DMS153 (cell line): Measurements from ENCODE around the gene RGS12.
A peak's percentile ranks its signal among the peaks of the same experiment; 100 is the strongest.

Source experiments
- DNase-seq: peaks from one replicate; lab custom pipeline; 2025; lab: John Stamatoyannopoulos, UW

RGS12 gene

DNA sequence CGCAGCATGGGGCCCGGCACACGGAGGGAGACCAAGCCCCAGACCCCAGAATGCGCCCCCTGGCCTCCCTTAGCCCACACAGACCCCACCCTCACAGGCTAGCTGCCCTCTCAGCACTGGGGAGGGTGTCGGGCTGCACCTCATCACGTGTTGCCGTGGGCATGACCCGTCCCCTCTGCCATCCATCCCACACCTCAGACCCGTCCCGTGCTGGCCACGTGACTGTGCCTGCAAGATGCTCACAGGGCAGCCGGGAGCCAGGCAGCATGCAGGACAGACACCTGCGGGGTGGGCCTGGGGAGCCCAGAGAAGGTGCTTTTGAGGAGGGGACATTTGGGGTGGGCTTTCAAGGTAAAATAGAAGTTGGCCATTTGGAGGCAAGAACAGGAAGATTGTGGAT, 39.0 kb upstream of the RGS12 start:
- no peak for DNase-seq

DNA sequence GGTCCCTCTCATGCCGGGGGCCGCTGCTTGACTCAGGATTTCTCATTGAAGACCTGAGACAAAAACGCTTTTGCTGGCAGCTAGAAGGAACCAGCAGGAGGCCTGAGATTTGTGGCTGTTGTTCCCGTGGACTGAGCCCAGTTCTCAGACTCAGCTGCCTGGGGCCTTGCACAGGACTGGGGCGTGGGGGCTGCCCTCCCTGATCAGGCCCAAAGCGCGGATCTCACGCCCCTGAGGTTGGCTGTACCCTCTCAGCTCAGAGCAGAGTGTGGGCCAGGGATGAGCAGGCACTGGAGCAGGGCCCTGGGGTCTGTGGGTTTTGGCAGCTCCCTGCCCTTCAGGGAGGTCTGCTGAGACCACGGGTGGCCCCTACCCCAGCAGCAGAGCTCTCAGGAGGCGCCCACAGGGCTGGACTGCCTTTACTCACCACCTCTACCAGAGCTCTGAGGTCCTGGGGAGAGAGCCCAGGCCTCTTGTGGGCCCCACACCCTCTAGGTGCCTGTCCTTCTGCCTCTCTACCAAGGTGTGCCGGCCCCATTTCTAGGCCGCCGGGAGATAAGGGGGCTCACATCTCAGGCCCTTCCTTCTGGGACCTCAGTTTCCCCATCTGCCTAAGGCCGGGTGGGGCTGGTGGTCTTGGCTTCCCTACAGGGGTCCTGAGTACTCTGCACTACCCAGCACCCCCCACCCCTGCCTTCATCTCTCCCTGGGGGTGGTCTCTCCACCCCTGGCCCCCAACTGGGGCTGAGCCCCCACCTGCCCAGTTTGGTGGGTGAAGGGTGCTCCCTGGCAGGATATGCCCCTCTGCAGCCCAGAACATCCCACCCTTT, 38.3 kb upstream of the RGS12 start:
- no peak for DNase-seq

DNA sequence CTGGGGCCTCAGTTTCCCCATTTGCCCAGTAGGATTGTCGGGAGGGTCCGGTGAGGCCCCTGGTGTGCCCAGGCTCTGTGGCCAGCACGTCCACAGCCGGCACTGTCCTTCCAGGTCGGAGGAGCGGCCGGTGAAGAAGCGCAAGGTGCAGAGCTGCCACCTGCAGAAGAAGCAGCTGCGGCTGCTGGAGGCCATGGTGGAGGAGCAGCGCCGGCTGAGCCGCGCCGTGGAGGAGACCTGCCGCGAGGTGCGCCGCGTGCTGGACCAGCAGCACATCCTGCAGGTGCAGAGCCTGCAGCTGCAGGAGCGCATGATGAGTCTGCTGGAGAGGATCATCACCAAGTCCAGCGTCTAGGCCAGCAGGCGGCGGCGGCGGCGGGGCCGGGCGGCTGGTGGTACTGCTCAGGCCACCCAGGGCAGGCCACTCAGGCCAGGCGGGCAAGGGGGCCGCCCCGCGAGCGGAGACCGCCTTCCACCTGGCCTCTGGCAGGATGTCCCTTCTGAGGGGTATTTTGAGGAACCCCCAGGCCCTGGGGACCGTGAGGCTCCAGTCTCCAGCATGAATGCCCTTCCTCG, 37.1 kb upstream of the RGS12 start:
- no peak for DNase-seq

DNA sequence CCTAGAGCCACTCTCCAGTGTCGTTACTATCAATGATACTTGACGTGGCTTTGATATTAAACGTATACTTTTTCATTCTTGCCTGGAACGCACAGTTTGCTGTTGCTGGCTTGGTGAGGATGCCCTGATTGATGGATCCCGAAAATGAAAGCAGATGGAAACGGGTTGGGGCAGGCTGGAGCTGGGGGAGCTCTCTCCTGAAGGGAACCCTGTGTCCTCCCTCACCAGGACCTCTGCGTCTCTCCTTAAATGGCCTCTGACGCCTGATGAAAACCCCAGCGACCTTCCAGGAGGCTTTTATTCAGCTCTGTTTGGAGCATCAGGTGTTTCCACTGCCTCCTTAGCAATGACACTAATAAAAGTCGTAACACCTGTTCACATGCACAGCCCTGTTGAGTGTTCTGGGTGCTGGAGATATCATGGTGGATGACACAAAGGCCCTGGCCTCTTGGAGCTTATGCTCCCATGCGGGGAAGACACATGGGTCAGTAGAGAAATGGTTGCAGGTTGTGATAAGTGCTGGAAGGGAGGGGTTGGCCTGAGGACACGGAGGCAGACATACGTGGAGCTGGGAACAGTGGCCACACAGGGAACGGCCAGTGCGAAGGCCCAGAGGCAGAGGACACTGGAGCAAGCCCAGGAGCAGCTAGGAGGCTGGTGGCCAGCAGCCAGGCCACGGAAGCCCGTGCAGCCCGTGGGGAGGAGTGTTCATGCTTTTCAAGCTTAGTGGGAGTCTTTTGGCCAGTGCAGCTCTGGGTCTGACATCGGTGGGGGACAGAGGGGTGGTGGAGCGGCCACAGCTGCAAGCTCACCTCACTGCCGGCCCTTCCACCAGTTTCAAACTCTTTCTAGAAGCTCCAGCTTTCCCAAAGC, 36.4 kb upstream of the RGS12 start:
- DNase-seq: no peak

DNA sequence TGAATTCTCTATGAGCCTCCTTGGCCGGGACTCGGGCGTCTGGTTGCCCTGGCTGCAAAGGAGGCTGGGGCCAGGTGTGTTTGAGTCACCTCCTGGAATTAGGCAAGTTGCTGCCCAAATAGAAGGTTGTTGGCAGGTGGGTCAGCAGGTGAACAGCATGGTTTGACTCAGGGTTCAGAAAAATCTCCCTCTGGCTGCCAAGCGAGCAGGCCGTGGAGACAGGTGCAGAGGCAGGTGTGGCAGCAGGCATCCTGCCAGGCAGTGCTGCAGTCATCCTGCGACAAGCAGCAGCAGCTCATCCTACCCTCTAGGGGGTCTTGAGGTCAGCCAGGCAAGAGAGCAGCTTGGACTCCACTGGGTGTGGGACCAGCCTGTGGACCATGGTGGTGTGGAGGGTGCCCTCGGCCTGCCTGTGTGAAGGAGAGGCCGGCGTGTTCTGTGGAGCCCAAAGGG, 35.7 kb upstream of the RGS12 start:
- DNase-seq: peak; percentile 52

DNA sequence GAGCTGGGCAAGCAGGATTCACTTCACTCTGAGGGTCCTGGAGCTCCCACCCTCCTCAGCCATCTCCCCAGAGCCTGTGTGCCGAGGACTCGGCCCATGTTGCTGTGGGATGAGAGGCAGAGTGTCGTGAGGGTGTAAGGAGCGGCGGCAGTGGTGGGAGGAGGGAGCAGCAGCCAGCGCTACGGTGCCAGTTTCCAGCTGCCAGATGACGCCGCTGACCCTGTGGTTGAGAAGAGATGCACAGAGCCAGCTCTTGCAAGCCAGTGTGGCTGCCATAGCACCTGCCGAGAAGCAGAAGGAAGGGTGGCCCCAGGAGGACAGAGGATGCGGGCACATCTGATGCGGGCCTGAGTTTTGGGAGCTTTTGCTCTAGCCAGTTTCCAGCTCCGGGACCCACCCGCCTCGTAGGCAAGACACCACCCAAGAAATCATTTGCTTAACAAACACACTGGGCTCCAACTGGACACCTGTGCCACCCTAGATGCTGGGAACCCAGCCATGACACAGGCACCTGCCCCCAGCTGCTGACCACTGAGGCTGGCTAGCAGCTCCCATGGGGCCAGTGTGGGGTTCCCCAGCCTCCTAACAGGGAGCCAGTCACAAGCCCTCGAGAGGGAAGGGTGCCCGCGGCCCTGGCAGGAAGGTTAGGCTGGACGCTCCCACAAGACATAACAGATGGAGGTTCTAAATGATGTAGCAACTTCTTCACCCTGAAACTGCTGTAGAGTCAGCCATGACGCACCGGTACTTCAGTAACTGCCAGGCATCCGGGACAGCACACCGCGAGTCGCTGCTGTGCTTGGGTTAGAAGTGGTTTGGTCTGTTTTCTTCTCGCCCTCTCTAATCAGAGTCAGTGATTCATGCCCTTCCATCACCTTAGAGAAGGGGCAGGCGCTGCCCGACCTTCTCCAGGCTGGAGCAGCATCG, 35.0 kb upstream of the RGS12 start:
- DNase-seq: no peak

DNA sequence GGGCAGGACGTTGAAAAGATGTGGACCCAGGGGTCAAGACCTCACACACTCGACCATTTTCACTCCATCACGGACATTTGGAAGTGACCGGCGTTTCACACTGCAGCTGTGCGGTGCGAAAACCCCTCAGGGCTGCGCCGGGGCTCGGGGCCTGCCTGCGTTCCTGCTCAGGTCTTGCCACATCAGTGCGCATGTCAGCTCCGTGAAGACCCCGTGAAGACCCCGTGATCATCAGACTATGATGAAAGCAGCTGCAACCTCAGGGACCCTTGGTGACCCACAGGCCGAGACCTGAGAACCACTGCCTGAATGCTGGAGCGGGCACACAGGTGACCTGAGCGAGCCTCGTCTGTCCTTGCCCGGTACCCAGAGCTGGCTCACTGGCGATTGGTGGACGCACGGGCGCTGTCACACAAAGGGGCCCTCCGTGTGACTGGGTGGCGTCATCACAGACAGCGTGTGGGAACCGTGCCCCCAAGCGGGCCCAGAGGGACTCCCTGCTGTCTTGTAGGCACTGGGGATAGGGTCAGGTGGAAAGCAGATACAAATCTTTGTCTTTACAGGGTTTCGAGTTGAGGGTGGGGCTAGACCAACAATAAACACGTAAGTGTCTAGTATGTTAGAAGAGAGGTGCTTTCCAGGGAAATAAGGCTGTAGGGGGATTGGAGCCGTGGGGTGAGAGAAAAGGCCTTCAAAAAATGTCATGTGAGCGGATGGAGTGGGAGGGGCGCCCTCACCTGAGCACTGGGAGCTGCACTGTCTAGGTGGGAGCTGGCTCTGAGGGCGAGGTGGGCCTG, 31.2 kb upstream of the RGS12 start:
- no peak for DNase-seq

DNA sequence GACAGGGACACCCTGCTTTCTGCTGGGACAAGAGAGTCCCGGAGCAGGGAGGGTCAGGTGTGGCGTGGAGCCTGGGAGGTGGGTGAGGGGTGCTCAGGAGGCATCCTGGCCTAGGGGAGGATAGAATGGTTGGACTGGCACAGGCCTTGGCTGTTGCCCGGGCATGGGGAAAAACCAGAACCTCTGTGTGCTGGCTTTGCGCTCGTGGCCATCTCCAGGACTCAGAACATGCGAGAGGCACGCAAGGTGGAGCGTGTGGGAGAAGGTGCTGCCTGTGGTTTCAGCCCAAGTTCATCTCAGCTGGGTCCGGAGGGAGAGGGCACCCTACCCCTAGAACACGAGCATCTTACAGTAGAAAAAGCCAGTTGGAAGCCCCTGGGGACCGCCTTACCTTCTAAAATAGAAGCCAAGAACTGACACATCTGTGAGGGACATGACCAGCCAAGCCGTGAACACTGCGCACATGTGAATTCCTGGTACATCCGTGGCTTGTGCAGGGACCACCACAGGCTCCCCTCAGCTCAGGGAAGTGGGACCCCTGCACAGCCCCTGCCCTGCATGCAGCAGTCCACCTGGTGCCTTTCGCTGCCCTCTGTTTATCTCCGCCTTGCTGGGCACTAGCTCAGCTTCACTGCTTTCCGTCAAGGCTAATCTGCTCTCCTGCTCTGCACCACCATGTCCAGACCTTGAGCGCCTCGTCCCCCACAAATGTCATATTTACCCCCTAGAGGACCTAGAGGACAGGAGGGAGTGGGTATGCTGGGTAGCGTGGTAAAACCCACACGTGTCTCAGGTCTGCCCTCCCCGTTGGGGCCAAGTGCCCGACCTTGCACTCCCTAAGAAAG, 30.4 kb upstream of the RGS12 start:
- no peak for DNase-seq

DNA sequence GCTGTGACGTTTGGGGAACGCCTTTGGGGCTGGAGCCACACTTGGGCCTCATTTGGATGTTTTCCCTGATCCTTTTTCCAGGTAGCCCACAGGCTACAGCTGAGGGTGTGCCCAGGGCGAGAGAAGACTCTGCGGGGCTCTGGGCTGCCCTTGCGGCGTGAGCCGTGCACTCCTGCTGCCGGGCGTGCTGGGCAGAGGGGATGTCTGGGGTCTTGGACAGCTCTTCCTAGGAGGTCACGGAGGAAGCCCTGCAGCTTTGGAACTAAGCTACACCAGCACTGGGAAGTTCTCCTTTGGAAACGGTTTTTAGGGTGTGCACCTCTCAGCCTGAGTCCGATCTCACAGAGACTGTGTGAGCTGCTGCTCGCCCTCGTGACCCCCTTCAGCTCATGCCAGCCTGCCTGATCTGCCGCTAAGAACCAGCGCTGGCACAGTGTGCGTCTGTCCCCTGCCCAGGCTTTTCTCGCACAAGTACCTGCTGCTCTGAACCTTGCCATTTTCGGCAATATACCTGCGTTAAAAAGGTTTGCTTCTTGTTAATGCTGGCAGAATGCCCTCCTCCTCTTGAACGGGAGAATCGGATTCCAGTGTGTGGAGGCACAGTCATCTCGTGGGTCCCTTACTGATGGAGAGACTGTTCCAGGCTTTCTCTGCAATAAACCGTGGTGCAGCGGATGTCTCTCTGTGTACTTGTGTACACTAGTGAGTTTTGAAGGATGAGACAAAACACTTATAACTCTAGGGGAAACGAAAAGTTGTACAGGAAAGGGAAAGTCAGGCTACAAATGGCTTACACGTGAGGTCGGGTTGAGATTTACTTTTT, 29.6 kb upstream of the RGS12 start:
- no peak for DNase-seq

DNA sequence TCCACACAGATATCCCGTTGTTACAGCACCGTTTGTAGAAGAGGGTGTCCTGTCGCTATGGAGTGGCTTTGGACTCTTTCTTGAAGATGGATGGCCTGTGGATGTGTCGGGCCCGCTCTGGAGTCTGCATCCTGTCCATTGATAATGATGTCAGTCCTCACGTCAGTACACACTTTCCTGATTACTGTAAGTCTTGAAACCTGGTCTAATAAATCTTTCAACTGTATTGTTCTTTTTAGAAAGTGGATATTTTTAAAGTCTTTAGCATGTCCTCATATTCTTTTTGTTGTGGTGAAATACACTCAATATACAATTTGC, 29.0 kb upstream of the RGS12 start:
- DNase-seq: no peak

DNA sequence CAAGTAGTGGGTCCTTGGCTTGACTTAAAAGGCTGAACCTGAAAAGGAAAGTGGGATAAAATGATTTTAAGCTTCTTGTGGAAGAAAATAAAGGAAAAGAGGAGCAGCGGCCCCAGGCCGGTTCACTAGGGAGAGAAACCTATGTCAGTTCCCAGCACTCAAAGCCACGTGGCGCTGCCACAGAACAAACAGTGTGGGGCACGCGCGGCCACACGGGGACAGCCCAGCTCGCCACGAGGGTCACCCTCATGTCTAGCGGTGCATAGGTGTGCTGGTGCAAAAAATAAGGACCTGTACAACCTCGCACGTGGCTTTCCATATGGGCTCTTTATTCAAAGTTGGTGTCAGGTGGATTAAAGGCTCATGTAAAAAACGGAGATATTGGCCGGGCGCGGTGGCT, 26.7 kb upstream of the RGS12 start:
- no peak for DNase-seq

DNA sequence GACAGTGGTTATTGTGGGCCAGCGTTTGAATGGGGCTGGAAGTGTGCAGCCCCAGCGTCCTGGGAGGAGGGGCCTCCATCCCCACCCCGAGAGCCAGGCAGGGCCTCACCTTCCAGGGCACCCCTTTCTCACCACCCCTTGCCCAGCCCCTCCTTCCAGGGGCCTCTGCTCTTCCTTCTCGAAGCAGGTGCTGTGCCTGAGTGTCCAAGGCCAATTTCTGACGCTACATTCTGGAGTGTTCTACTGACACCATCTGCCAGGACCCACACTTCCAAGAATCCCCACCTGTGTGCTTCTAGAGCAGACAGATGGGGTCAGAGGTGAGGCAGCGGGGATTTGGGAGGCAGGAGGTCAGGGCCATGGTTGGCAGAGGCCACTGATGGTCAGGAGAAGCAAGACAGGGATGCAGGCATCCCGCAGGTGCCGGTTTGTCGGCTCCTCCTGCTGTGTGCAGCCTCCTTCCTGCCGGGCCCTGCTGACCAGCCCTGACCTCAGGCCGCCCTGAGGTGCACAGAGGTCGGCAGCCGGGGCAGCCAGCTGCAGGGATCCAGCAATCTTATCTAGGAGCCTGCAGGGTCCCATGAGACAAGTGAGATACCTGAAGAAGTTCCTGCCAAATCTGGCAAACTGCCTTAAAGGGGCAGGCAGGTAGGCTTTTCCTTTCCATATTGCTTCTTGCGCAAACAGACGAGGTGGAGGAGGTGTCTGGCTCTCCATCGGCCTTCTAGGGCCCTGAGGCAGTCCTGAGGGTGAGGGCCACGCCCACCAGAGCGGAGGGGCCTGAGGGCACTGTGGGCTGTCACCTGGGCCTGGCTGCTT, 25.0 kb upstream of the RGS12 start:
- DNase-seq: no peak

DNA sequence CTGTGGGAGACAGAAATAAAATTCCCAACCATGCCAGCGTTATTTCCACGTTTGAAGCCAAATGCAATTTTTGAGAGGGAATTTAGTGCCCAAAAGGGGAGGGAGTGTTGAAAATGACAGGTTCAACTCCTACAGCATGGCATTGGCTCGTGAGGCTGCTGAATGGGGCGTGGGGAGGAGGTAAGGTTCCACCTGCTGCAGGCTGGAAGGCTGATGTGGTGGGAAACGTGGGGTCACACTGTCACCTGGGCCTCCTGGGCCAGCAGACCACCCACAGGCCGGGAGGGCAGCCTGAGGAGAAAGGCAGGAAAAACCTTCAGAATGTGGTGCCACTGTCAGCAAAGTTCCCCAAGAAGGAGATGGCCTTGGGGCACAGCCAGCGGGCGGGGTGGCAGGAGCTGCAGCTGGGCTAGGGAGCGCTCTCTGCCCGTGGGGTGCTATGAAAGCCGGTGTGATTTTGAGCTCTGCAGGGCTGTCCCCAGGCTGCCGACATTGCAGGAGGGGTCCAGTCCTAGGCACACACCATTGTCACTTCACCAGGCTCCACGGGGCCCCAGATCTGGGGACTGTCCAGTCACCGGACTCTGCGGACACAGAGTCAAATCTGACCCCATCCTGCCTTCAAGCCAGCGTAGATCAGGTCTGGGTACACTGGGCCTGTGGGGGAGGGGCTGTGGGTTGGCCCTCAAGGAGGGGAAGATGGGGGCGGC, 24.3 kb upstream of the RGS12 start:
- no peak for DNase-seq

DNA sequence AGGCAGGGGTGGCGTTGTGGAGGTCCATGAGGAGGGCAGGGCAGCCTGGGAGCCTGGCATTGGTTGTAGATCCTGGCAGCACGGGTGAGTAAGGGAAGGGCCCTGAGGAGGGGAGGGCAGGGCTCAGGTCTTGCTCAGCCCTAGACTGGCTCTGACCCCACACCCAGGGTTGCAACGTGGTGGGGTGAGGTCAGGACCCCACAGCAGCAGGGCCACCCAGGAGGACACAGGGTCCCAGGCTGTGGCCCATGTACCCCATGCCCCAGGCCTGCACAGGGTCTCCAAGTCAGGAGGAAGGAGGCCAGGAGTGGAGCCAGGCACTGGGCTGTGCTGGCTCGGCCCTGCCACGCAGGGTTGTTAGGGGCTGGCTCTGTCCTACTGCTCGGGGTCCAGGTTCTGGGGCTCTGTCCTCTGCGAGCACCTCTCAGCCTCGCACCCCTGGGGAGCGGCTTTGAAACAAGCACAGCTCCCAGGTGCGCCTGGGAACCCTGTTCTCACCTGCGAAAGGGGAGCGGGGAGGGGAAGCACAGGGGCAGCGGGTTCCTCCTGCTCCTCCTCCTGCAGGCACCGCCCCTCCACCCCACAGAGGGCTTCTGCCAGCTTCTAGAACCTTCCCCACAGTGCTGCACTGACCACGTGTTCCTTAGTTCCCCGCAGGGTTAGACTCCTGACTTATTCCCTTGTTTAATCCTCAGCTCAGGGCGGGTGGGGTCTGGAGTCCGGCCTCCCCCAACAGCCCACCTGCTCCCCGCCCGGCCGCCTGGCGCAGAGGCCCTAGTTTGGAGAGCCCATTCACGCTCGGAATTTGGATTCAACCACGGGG, 23.5 kb upstream of the RGS12 start:
- no peak for DNase-seq

DNA sequence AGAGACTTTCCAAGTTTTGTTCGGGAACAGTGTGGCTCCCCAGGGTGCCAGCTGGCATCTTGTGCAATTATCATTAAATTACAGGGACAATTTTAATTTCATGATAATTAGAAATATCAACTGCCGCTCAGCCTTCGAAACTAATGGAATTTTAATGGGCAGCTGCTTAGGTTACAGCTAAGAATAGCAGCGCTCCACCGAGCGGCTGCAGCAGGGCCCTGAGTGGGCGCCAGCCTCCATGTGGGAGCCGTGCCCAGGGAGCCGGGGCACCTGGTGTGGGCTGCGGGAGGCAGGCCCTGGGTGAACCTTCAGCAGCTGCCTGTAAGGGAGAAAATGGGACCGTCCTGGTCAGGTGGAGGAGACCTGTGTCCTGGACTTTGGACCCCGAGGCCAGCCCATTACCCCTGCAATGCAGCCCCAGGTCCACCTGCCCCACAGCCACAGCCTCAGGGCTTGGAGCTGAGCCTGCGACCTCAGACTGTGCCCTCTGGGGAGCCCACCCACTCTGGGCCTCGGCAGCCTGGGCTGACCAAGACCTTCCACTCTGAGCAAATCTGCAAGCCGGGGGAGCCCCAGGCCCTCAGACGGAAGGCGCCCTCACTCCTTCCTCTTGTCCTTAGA, 22.7 kb upstream of the RGS12 start:
- DNase-seq: no peak

DNA sequence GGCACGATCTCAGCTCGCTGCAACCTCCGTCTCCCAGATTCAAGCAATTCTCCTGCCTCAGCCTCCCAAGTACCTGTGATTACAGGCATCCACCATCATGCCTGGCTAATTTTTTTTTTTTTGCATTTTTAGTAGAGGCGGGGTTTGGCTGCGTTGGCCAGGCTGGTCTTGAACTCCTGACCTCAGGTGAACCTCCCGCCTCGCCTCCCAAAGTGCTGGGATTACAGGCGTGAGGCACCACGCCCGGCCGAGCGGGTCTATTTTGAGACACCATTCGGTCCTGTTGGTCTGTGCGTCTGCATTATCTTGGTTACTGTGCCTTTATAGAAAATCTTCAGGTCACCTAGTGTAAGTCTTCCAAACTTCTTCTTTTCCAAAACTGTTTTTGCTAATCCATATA, 21.7 kb upstream of the RGS12 start:
- no peak for DNase-seq
